ENCODE measurements around the gene ZNF718.

- no peak for TF ChIP-seq CTCF (IDR thresholded peaks at IDR 0.05; ENCODE audit: low read depth, low read length)
- no peak for TF ChIP-seq POLR2A (IDR thresholded peaks at IDR 0.05; ENCODE audit: extremely low read depth, insufficient read length)
Observed at GRCh38 chr4:200936-201335, 76.6 kb downstream of the ZNF718 start.

All from NB4 (cell line).